NOMO-1 (cell line): ENCODE results near the gene DPP7.

ENCODE experiments used
- DNase-seq, 2 experiments: peaks; one replicate each; lab custom pipeline; 2025; ENCODE audit not compliant: unreplicated experiment in 2 of 2; lab: John Stamatoyannopoulos, UW

The DPP7 gene

DNA sequence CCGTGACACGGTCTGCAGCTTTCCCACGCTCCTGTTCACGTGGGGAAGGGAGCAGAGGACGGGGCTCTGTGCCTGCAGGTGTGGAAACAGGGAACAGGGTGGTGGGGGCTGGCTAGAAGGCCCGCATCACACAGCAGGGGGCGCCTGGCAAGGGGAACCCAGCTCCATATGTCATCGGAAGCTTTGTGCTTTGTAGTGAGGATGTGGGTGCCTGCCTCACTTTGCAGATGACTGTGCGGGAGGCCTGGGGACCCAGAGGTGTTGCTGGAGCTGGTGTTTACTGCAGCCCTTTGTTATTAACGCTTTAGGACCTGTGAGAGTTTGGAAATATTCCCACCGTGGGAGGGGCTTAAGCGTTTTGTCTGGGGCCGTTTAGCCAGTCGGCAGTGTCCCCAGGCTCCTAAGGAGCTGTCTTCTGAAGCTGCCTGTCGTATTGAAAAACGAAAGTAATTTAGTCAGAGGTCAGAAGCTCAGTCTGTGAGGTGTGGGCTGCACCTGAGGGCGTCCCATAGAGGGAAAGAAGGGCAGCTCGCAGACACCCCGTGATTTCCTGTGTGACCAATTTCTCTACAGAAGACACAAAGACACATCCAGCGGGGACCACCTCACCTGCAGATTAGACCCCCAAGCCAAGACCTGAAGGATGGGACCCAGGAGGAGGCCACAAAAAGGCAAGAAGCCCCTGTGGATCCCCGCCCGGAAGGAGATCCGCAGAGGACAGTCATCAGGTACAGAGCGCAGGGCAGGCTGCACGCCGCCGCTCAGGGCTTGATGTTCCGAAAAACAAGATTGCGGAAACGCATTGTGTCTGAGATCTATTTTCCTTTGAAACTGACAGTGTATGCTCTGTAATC is 18.6 kb downstream of the DPP7 start:
- no peak for DNase-seq

DNA sequence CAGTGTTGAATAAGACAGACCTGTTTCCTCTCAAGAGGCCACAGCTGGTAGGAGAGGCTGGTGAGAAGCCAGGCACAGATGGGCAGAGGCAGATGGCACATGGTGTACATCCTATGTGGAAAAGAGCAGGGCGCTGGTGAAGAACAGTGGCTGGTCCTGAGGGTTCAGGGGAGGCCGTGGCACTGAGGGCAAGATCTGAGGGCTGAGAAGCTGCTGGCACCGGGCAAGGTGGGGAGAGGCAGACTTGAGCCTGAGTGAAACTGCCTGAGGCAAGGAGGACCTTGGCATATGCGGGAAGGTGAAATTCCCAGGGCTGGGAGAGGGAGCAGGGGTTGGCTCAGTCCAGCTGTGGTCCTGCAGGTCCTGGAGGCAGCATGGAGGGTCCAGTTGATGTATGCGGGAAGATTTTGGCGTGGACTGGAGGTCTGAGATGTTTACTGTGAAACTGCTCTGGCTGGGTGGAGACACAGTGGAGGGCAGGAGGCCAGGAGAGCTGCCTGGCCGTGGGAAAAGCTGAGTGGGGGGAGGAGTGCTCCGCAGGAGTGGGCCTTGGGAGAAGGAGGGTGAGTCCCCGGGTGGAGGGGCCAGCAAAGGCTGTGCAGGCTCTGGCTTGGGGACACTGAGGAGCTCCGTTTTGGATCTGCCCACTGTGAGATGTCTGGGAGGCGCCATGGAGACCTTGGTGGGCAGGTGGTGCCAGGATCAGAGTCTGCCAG is 25.1 kb downstream of the DPP7 start:
- DNase-seq, result no peak

DNA sequence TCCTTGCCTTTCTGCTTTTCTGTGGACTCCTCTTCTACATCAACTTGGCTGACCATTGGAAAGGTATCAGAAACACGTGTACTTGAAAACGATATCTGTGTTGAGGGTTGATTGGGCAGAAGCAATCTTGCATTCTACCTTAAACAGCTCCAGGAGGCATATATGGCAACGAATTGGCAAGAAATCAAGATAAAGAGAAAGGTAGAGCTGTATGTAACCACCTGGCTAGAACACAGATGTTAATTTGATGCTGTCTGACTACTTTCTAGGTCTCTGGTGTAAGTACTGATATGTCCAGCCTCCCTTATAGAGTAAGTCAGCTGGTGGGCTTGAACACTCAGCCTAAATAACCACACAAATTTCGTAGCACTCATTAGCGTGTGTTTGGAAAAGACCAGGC is 26.4 kb downstream of the DPP7 start:
- no peak for DNase-seq

DNA sequence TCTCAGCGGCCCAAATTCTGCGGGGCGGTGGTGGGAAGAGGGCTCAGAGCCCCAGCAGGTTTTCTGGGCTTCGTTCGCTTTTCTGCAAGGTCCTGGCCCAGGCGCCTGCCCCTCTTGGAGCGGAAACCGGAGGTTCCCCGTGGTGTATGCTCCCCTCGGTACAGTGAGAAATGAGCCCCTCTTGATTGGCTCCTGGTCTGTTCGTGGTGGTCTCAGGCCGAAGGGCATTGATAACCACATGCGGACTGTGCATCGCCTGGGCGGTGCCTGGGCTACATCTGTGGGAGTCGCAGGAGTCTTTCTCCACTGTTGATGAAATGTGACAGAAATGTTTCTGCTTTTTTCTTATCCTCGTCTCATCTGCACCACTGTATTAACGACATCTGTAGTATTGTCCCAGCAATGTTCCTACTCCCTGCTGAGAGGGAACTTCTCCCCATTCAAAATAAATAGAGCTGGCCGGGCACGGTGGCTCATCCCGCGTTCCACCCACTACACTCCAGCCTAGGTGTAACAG is 27.1 kb downstream of the DPP7 start:
- DNase-seq, result peak in 1 of 2 experiments; percentile 46

DNA sequence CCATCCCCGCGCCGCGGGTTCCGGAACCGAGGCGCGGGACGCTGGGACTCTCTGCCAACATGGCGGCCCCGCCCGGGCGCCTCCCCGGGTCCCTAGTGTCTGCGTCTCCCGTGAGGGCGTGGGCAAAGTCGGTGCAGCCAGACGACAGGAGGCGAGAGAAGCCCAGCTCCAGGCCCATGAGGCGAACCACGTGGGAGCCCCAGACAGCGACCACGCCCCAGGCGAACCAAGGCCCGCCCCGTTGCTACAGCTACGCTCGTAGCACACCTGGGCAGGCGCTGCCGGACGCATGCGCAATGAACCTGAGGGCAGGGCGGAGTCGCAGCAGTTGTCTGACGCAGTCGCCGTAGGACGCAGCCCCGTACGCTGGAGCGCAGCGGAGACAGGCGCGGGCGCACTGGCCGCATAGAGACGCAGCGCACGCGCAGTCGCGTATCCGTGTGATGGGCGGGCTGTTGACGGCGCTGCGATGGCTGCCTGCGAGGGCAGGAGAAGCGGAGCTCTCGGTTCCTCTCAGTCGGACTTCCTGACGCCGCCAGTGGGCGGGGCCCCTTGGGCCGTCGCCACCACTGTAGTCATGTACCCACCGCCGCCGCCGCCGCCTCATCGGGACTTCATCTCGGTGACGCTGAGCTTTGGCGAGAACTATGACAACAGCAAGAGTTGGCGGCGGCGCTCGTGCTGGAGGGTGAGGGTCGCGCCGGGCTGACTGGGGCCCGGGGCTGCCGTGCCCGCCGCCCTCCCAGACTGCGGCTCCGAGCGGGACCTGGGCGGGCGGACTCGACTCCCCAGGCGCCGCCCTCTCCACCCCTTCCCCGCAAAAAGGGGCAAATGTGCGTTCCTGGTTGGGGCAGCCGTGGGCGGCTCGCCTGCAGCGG is 27.8 kb downstream of the DPP7 start, which contains the start of gene MAN1B1:
Gene MAN1B1 (plus strand): TSS at position 455 of the 878 bp plus-strand sequence. CDS start 15 bp downstream, at position 470.
- DNase-seq, result peak; percentile 100

DNA sequence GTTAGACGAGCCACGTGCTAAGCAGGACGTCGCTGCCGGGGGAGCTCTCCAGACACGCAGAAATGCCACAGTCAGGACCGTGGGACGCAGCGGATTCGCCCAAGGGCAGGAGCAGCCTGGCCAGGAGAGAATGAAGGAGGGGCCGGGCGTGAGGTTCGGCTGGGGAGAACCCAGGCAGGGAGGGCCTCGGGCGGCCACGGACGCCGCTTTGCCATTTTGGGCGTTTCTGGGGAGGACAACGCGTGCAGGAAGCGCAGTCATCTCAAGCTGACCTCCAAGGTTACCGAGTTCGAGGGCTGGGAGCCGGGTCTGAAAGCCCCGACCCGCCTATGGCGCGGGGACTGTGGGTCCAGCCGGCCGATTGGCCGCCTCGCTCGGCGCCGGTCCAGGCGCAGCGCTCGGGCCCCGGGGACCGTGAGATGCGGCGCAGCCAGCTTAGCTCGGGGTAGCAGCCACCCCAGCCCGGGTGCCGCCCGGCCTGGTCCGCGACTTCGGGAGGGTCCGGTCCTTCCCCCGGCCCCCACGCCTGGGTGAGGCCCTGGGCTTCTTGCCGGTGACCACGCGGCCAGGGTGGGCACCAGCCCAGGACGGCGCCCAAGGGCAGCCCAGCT is 28.5 kb downstream of the DPP7 start:
- DNase-seq, result no peak

DNA sequence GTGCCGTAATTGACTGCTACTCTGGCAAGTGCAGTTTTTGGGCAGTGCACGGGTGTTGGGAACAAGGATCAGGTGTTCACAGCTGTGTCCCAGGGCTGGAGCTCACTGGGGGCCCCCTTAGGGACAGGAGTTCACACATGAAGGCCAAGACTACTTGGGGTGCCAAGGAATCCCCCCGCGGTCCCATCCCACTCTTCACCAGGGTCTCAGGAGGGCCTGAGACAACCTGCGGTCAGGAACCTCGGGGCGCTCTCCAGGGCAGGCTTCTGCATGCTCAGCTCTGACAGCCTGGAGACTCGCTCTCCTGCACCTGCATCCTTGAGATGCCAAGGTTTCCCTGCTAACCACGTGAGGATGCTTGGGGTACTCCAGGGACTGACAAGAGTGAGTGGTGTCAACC is 30.0 kb downstream of the DPP7 start:
- no peak for DNase-seq

DNA sequence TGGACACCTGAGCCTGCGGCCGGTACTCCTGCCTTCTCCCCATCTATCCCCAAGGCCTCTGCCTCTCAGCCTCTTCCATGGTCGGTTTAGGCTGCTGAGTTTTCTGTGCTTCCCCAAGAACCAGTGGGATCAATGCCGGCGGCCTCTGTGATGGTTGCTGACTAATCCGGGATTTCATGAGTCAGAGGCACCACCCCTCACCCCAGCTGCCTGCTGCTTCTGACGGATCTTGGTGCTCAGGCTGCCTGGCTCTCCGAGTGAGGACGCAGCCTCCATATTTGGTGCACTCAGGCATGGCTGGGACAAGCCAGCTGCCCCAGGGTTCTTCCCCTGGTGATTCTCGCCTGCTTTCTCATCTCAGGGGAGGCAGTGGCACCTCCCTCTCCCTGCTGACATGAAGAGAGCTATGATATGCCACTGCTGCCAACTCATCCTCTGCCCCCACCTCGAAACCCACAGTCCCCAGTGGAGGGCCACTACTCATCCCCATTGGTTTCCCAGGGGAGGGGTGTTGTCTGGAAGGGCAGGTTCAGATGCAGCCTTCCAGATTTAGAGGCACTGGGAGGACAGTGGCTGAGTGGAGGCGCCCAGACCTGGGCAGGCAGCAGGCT is 31.0 kb downstream of the DPP7 start:
- no peak for DNase-seq

DNA sequence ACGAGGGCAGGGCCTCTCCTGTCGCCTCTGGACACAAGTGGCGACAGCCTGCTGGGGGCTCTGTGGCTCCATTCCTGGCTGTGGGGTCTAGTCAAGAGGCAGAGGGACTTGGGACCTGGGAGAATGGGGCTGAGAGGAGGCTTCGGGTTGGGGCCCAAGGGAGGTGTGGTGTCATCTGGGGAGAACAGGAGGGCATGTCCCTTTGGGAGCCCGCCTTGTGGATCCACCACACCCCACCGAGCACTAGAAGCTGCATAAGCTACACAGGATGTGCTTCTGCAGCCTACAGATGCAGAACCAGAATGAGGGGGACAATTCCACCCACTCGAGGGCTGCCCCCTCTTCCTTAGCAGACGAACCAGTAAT is 31.6 kb downstream of the DPP7 start:
- no peak for DNase-seq

DNA sequence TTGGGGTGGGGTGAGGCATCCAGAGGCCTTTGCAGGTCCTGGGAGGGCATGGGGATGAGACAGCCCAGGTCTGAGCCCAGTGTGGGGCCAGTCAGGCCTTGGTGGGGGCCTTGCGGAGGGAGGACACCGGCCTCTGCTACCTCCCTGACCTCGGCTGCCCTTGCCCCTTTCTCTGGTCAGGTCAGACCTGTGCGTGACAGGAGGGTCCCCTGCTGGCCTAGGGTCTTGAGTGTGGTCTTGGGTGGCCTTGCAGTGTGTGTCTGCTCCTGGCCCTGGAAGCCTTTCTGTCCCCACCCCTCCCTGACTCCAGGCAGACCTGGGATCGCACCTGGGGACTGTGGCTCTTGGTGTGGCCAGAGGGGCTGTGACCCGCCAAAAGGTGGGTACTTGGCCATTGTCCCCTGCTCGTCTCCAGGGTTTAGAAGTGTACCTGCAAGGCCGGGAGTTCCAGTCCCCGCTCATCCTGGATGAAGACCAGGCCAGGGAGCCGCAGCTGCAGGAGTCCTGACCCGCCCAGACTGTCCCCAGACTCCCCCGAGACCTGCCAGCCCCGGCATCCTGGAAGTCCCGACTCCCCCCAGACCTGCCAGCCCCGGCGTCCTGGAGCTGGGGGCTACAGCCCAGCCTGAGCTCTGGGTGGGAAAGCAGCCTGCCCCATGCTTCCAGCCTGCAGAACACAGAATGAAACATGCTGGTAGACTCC is 32.2 kb downstream of the DPP7 start:
- no peak for DNase-seq

DNA sequence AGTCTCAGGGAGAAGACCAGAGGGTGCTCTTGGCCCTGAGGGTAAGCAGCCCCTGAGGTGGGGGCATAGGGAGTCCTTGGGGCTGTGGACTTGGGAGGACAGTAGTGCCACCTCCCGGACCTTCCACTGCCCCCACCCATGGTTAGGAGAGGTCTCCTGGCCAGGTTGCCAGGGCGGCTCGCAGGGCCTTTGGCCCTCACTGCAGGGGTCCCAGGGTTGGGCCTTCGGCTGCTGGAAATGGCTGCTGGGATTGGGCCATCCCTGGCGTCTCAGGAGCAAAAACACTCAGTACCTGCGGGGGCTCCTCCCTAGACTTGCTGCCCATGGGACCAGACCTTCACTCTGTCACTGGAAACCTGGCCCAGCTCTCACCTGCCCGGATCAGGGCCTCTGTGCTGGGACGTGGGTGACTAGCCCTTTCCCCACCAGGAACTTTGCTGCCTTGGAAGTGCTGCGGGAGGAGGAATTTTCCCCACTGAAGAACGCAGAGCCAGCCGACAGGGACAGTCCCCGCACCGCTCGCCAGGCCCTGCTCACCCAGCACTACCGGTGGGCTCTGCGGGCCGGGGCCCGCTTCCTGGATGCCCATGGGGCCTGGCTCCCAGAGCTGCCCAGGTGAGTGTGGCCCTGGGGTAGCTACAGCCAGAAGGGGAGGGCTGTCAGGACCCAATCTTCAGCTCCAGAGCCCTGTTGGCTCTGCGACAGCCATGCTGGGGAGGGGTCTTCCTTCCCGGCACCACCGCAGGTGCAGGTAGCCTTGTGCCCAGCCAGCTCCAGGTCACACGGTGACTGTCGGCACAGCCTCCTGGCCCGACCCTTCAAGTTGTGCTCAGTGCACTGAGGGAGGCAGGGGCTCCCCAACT is 34.0 kb downstream of the DPP7 start:
- no peak for DNase-seq

DNA sequence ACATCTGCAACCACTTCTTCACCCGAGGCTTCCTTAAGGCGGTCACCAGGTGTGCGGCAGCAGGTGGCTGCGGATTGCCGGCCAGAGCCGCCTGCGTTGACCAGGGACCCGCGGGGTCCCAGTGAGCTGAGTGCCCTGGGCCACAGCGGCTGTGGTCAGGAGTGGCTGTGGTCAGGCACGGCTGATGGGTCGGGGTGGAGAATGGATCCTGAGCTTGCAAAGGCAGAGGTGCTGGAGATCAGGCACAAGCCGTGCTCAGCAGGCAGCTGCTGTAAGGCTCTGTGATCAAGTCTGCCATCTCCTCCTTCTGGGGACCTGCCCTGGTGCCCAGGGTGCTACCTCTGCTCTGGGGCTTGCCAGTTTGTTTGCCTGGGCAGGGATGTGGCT is 35.1 kb downstream of the DPP7 start:
- DNase-seq, result no peak

DNA sequence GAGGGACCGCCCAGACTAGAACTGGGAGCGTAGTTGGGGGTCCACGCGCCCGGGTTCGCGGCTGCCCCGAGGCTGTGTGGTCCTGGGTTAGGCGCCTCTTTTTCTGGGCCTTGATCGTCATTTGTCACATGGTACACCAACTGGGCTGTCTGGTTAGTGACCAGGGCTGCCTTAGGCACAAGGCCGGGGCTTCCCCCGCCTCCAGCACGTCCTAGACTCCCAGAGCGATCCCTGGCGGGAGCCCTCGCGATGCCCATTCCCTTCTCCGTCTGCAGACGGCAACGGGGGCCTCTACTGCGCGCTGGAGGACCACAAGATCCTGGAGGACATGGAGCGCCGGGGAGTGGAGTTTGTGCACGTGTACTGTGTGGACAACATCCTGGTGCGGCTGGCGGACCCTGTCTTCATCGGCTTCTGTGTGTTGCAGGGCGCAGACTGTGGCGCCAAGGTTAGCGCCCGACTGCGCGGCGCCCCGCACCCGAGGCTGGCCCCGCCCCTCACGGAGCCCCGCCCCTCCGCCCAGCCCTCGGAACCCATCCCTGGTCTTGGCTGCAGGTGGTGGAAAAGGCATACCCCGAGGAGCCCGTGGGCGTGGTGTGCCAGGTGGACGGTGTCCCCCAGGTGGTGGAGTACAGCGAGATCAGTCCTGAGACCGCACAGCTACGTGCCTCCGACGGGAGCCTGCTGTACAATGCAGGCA is 35.7 kb downstream of the DPP7 start:
- no peak for DNase-seq

DNA sequence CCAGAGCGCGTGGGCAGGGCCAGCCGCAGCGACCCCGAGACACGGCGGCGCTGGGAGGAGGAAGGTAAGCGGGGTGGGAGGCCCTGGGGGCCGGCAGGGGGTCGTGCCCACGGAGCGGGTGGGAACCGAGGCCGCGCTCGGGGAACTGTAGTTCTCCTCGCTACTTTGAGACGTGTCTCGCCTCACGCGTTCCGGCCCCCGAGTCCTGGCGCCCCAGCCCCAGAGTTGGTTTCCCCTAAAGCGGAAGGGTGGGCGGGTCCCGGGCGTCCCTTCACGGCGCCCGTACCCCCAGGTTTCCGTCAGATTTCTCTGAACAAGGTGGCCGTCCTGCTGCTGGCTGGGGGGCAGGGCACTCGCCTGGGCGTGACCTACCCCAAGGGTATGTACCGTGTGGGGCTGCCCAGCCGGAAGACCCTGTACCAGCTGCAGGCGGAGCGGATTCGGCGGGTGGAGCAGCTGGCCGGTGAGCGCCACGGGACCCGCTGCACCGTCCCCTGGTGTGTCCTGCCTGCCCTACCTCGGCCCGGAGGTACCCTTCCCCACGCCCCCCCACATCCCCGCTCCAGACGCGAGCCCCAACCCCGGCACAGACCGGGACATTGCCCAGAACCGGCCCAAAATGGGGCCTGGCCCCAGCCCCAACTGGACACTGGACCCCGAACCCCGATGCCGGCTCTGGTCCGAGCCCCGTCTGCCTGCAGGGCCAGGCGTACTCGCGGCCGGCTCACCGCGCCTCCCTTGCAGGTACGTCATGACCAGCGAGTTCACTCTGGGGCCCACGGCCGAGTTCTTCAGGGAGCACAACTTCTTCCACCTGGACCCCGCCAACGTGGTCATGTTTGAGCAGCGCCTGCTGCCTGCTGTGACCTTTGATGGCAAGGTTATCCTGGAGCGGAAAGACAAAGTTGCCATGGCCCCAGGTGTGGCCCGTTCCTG is 36.5 kb downstream of the DPP7 start:
- no peak for DNase-seq

DNA sequence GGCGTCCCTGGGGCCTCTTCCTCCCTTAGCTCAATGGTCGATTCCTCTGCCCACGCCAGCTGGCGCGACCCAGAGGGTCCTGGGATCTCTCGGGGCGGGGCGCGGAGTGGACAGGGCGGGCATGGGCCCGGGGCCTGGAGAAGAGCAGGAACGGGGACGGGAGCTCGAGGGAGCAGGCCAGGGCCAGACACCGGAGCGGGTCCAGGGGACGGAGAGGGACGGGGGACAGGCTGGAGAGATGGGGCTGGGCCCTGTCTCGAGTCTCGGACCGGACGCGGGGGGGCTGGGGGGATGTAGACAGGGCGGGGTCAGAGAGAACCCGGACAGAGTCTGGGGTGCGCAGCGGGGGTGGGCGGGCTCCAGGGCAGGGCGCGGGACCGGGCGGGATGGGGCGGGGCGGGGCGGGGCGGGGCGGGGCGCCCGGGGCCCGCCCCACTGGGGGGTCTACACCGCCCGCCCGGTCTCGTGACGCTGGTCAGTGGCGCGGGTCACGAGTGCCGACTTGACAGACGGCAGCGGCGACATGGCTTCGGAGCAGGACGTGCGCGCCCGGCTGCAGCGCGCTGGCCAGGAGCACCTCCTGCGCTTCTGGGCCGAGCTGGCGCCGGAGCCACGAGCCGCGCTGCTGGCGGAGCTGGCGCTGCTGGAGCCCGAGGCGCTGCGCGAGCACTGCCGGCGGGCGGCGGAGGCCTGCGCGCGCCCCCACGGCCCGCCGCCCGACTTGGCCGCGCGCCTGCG is 37.4 kb downstream of the DPP7 start, which contains the start of gene UAP1L1:
Gene UAP1L1 (plus strand): TSS at position 508 of the 738 bp plus-strand sequence. CDS start 16 bp downstream, at position 524.
- peak; percentile 67 to 82 for DNase-seq

DNA sequence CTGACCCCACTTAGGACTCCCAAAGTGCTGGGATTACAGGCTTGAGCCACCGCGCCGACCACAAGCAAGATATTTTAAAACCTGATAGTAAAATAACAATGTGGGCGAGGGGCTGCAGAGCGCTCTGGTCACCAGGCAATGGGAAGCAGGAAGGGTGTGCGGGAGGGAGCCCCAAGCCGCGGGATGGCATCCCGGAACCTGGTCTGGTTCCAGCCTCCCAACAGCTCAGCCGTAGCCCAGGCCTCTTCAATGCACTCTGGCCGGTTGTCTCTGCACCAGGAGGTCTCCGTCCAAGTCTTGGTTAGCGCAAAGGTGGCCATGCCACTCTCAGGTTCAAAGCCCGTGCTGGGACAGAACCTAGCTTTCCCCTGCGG is 37.9 kb downstream of the DPP7 start:
- DNase-seq, result no peak
